HCT116 (cell line): ENCODE results near the gene RHEX. TPM values are rescaled to one million over a fixed set of nuclear protein-coding genes. Genes with fewer than 3 reads are reported as not detected.
"Not testable (repeated sequence)": the region's sequence is repeated elsewhere in the genome, so short reads cannot be mapped to it uniquely, and the experiment has no call there.

Experiments
- ATAC-seq: fragments of 200-7000 bp; cut with Tn5 transposase; 2 replicates; pipeline ENCODE4 v1.9.1; 2020; ENCODE audit warnings: mild to moderate bottlenecking, moderate library complexity
- BruUV-seq: library from RNA; stranded (reverse); fragments of 400-500 nt; replicated peaks from 2 replicates; lab custom pipeline; 2021; lab: Mats Ljungman, UMichigan
- CTCF ChIA-PET: fragments of 300-600 bp; sonication (Branson Sonifier 250); formaldehyde crosslinking; loops from one replicate; lab custom pipeline; 2021; ENCODE audit warnings: antibody characterized with exemption; lab: Charles Lee
- POLR2A ChIA-PET: fragments of 300-600, 350-600 bp; sonication (Branson Sonifier 250); formaldehyde crosslinking; loops from one replicate; lab custom pipeline; 2021; ENCODE audit warnings: antibody characterized with exemption; lab: Charles Lee
- RAD21 ChIA-PET, 2 experiments: fragments of 300-600 bp; sonication (Branson Sonifier 250); formaldehyde crosslinking; loops; one replicate each; lab custom pipeline; 2023; ENCODE audit warnings: low total read pairs in 2 of 2; ENCODE audit not compliant: uncharacterized antibody in 2 of 2, unreplicated experiment in 2 of 2, low non-redundant PET in 1 of 2; lab: Charles Lee
- DNase-seq: peaks from one replicate; pipeline ENCODE4 v3.0.0-alpha.2; 2010; ENCODE audit warnings: low read depth, low spot score
- H2AFZ ChIP-seq: fragments of 200-600 bp; shearing (Covaris generic), sonication (generic); 2 replicates; pipeline ENCODE4 v1.6.1; 2017; ENCODE audit warnings: low read depth, mixed run types, mixed read lengths, antibody characterized with exemption, low read length; ENCODE audit not compliant: poor library complexity, severe bottlenecking
- H3K27ac ChIP-seq: 2 replicates; pipeline ENCODE4 v1.5.1; 2012; ENCODE audit warnings: low read depth, low read length
- H3K27me3 ChIP-seq: fragments of 200-600 bp; sonication (generic); 2 replicates; pipeline ENCODE4 v1.6.1; 2016; ENCODE audit warnings: mixed run types, low read length, mixed read lengths; ENCODE audit not compliant: insufficient read depth
- H3K36me3 ChIP-seq, 2 experiments: fragments of 200-500 bp in 1 of 2; fragments of 200-600 bp in 1 of 2; sonication (Bioruptor generic) in 1 of 2; sonication (generic) in 1 of 2; 2 replicates each; pipeline versions ENCODE4 v1.5.1 to v1.6.1; 2014 to 2016; ENCODE audit warnings: low read length in 2 of 2, inconsistent platforms in 1 of 2, mixed read lengths in 1 of 2, mixed run types in 1 of 2; ENCODE audit not compliant: insufficient read depth in 2 of 2, control insufficient read depth in 1 of 2
- H3K4me1 ChIP-seq, 2 experiments: fragments of 200-600 bp in 1 of 2; sonication (generic) in 1 of 2; 2 replicates each; pipeline versions ENCODE4 v1.5.1 to v1.6.1; 2012 to 2017; ENCODE audit warnings: low read length in 2 of 2, inconsistent platforms in 1 of 2, mild to moderate bottlenecking in 1 of 2, mixed read lengths in 1 of 2, mixed run types in 1 of 2, moderate library complexity in 1 of 2; ENCODE audit not compliant: insufficient read depth in 2 of 2, control insufficient read depth in 1 of 2
- H3K4me2 ChIP-seq: fragments of 200-600 bp; sonication (generic); 2 replicates; pipeline ENCODE4 v1.6.1; 2017; ENCODE audit warnings: mixed run types, low read length, mixed read lengths
- H3K4me3 ChIP-seq, 2 experiments: fragments of 200-600 bp in 1 of 2; sonication (generic) in 1 of 2; replicated peaks in 1 of 2; 2 replicates each; pipeline ENCODE4 v1.5.1; 2011 to 2016; ENCODE audit warnings: low read length in 2 of 2, control low read depth in 1 of 2, low read depth in 1 of 2, mild to moderate bottlenecking in 1 of 2, mixed read lengths in 1 of 2, mixed run types in 1 of 2
- H3K79me2 ChIP-seq: fragments of 200-600 bp; sonication (generic); 2 replicates; pipeline ENCODE4 v1.6.1; 2017; ENCODE audit warnings: mild to moderate bottlenecking, mixed run types, low read length, moderate library complexity, mixed read lengths; ENCODE audit not compliant: insufficient read depth
- H3K9ac ChIP-seq: fragments of 200-600 bp; sonication (generic); 2 replicates; pipeline ENCODE4 v1.6.1; 2016; ENCODE audit warnings: low read length, mixed read lengths
- H3K9me2 ChIP-seq: fragments of 200-600 bp; sonication (generic), shearing (Covaris generic); 2 replicates; pipeline ENCODE4 v1.6.1; 2017; ENCODE audit warnings: mixed run types, mild to moderate bottlenecking, moderate library complexity; ENCODE audit not compliant: insufficient read depth
- H3K9me3 ChIP-seq, 2 experiments: fragments of 200-500 bp in 1 of 2; fragments of 200-600 bp in 1 of 2; sonication (Bioruptor generic) in 1 of 2; sonication (generic) in 1 of 2; 2 replicates each; pipeline ENCODE4 v1.6.1; 2014 to 2017; ENCODE audit warnings: low read length in 2 of 2, mixed read lengths in 2 of 2, inconsistent platforms in 1 of 2, low read depth in 1 of 2, mild to moderate bottlenecking in 1 of 2, mixed run types in 1 of 2, moderate library complexity in 1 of 2; ENCODE audit not compliant: control insufficient read depth in 1 of 2, insufficient read depth in 1 of 2
- H4K20me1 ChIP-seq: fragments of 200-600 bp; sonication (generic), shearing (Covaris generic); 2 replicates; pipeline ENCODE4 v1.6.1; 2017; ENCODE audit warnings: mixed run types, mild to moderate bottlenecking, moderate library complexity; ENCODE audit not compliant: insufficient read depth
- intact Hi-C: fragments of 100-400 bp; cut with micrococcal nuclease; formaldehyde crosslinking; loops from 2 replicates; pipeline ENCODE4 v1.10.0; 2022
- total RNA-seq: library from RNA; stranded (reverse); gene quantifications from one replicate; pipeline ENCODE4 v1.2.1, GENCODE V29; 2021; ENCODE audit not compliant: unreplicated experiment

RHEX gene
- total RNA-seq, 1 experiment from 2014 or later, result not detected

DNA sequence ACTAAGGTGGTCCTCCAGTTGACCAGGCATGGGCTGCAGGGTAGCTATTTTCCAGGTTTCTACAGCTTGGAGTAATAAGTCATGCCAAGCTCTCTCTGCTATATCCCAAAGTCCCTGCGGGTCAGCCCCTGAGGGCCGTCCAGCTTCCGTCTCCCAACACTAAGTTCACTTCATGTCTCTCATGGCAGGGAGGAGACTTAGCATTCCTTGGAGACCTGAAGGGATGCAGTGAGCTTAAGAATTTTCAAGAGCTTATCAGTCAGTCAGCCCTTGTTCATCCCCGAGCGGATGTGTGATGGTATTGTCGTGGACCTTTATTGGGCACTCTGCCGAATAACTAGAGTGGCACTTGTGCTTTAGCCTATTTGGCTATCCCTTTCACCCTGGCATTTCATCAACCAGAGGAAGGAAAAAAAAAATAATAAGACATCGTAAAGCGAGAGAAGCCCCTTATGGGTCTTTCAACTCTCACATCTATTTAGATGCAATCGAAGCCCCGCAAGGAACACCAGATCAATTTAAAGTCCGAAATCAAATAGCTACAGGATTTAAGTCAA, 2.2 kb downstream of the RHEX start:
- H4K20me1 ChIP-seq, H3K79me2 ChIP-seq, H3K9me3 ChIP-seq, intact Hi-C loops, H2AFZ ChIP-seq, H3K4me3 ChIP-seq, H3K4me1 ChIP-seq, POLR2A ChIA-PET, H3K36me3 ChIP-seq, H3K27me3 ChIP-seq, H3K9ac ChIP-seq, H3K27ac ChIP-seq, H3K9me2 ChIP-seq, RAD21 ChIA-PET, DNase-seq, BruUV-seq, H3K4me2 ChIP-seq, ATAC-seq: not testable (repeated sequence)
- CTCF ChIA-PET, result interaction anchor here (2.2 kb wide), 1 partner anchor 24 kb away, joined by 5 read pairs; no protein-coding TSS in a partner anchor

DNA sequence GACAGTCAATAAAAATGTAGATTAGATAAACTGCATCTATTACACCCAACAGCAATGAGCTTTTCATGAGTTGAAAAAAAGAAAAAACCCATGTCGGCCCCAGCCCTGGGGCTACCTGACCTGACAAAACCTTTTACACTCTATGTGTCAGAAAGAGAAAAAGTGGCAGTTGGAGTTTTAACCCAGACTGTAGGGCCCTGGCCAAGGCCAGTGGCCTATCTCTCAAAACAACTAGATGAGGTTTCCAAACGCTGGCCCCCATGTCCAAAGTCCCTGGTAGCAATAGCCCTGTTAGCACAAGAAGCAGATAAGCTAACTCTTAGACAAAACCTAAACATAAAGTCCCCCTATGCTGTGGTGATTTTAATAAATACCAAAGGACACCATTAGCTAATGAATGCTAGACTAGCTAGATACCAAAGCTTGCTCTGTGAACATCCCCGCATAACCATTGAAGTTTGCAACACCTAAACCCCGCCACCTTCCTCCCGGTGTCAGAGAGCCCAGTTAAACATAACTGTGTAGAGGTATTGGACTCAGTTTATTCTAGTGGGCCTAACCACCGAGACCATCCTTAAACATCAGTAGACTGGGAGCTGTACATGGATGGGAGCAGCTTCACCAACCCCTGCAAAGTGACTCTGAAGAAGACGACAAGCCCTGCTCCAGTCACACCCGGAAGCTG, 2.8 kb downstream of the RHEX start:
- H3K9ac ChIP-seq, ATAC-seq, intact Hi-C loops, H3K79me2 ChIP-seq, H2AFZ ChIP-seq, H3K9me2 ChIP-seq, H3K27me3 ChIP-seq, H4K20me1 ChIP-seq, H3K4me3 ChIP-seq, H3K4me1 ChIP-seq, DNase-seq, H3K4me2 ChIP-seq, BruUV-seq, POLR2A ChIA-PET, H3K36me3 ChIP-seq, RAD21 ChIA-PET, H3K27ac ChIP-seq, H3K9me3 ChIP-seq: not testable (repeated sequence)
- CTCF ChIA-PET, result interaction anchor here (1.0 to 2.2 kb wide), 2 partner anchors 25 to 50 kb away, joined by 3 to 5 read pairs; no protein-coding TSS in a partner anchor

GRCh38 chr1:206058289-206058926, 5.4 kb downstream of the RHEX start:
- ATAC-seq, H2AFZ ChIP-seq, BruUV-seq, H3K4me1 ChIP-seq, H3K9me2 ChIP-seq, DNase-seq, H3K27ac ChIP-seq, H3K79me2 ChIP-seq, H3K9me3 ChIP-seq, H3K27me3 ChIP-seq, H3K36me3 ChIP-seq, H3K9ac ChIP-seq, H3K4me2 ChIP-seq, intact Hi-C loops, POLR2A ChIA-PET, CTCF ChIA-PET, RAD21 ChIA-PET, H4K20me1 ChIP-seq, H3K4me3 ChIP-seq: not testable (repeated sequence)
